Measurements from ENCODE around the gene CCER1.

GRCh38 chr12:90965204-90965603 lies 10.2 kb upstream of the CCER1 start:
- TF ChIP-seq CTCF (conservative IDR thresholded peaks at IDR 0.05; ENCODE audit: low read depth in 2 of 2) (no peak), EZH2 (IDR thresholded peaks at IDR 0.05; ENCODE audit: low read depth, unreplicated experiment) (no peak), POLR2AphosphoS5 (IDR thresholded peaks at IDR 0.05; ENCODE audit: low read depth) (no peak), REST (IDR thresholded peaks at IDR 0.05; ENCODE audit: unreplicated experiment) (no peak), CREB1 (CRISPR knock-in tag; IDR thresholded peaks at IDR 0.05; ENCODE audit: low read depth) (no peak), ETS1 (IDR thresholded peaks at IDR 0.05) (no peak), JUNB (IDR thresholded peaks at IDR 0.05; ENCODE audit: unreplicated experiment) (no peak), EZH2phosphoT487 (IDR thresholded peaks at IDR 0.05; ENCODE audit: unreplicated experiment) (no peak), STAT1 (IDR thresholded peaks at IDR 0.05; ENCODE audit: unreplicated experiment) (no peak), ZNF331 (CRISPR knock-in tag; IDR thresholded peaks at IDR 0.05; ENCODE audit: low read depth) (no peak)
